Panc1 (cell line): ENCODE measurements around the gene GALNT10. TPM values are rescaled to one million over a fixed set of nuclear protein-coding genes. Genes with fewer than 3 reads are reported as not detected.

Experiments used
- ATAC-seq: fragments of 200-7000 bp; cut with Tn5 transposase; 2 replicates; pipeline ENCODE4 v1.9.1; 2020; ENCODE audit warnings: mild to moderate bottlenecking, moderate library complexity
- BruUV-seq: library from RNA; stranded (reverse); fragments of 400-500 nt; replicated peaks from 2 replicates; lab custom pipeline; 2021; lab: Mats Ljungman, UMichigan
- CTCF ChIA-PET: fragments of 300-600 bp; sonication (Branson Sonifier 250); formaldehyde crosslinking; loops from one replicate; lab custom pipeline; 2022; ENCODE audit warnings: antibody characterized with exemption; lab: Charles Lee
- POLR2A ChIA-PET: fragments of 300-600 bp; sonication (Branson Sonifier 250); formaldehyde crosslinking; loops from one replicate; lab custom pipeline; 2022; ENCODE audit warnings: antibody characterized with exemption; lab: Charles Lee
- DNase-seq: peaks from one replicate; pipeline ENCODE4 v3.0.0-alpha.2; 2010; ENCODE audit warnings: low read depth, low spot score
- H3K27ac ChIP-seq: 2 replicates; pipeline ENCODE4 v1.5.1; 2011; ENCODE audit warnings: mild to moderate bottlenecking, low read length, inconsistent platforms
- H3K27me3 ChIP-seq: fragments of 200-500 bp; sonication (Bioruptor generic); 2 replicates; pipeline ENCODE4 v1.6.0; 2014; ENCODE audit warnings: low read length, inconsistent platforms; ENCODE audit not compliant: control insufficient read depth, insufficient read depth
- H3K36me3 ChIP-seq: fragments of 200-500 bp; sonication (Bioruptor generic); 2 replicates; pipeline ENCODE4 v1.5.1; 2014; ENCODE audit warnings: inconsistent platforms, mild to moderate bottlenecking, low read length, moderate library complexity; ENCODE audit not compliant: control insufficient read depth, insufficient read depth
- H3K4me1 ChIP-seq: 2 replicates; pipeline ENCODE4 v1.5.1; 2011; ENCODE audit warnings: inconsistent platforms, mild to moderate bottlenecking, low read length, moderate library complexity; ENCODE audit not compliant: control insufficient read depth, insufficient read depth
- H3K4me3 ChIP-seq, 2 experiments: 2 replicates each; pipeline ENCODE4 v1.5.1; 2011 to 2012; ENCODE audit warnings: low read depth in 2 of 2, low read length in 2 of 2, mild to moderate bottlenecking in 2 of 2, inconsistent platforms in 1 of 2, moderate library complexity in 1 of 2
- H3K9me3 ChIP-seq: fragments of 200-500 bp; sonication (Bioruptor generic); 2 replicates; pipeline ENCODE4 v1.5.1; 2014; ENCODE audit warnings: low read depth, mild to moderate bottlenecking, inconsistent platforms, low read length, moderate library complexity; ENCODE audit not compliant: control insufficient read depth, insufficient read depth
- POLR2AphosphoS5 ChIP-seq: IDR thresholded peaks from 2 replicates; pipeline ENCODE4 v1.6.1; 2012; ENCODE audit warnings: mild to moderate bottlenecking, low read depth, low read length, moderate library complexity
- SIN3A ChIP-seq: IDR thresholded peaks from 2 replicates; pipeline ENCODE4 v1.6.1; 2012; ENCODE audit warnings: low read depth, mild to moderate bottlenecking, low read length, moderate library complexity, borderline replicate concordance; ENCODE audit not compliant: insufficient read depth
- TCF7L2 ChIP-seq: IDR thresholded peaks from 2 replicates; pipeline ENCODE4 v1.6.1; 2011; ENCODE audit warnings: mild to moderate bottlenecking, low read depth, low read length, inconsistent platforms
- in situ Hi-C: cut with HindIII; loops from 2 replicates; pipeline ENCODE4 v1.10.0; 2016; ENCODE audit warnings: low sequenced_read_pairs, low pct_unique_long_range_greater_than_20kb
- intact Hi-C: fragments of 100-400 bp; cut with micrococcal nuclease; formaldehyde crosslinking; loops from one replicate; pipeline ENCODE4 v1.10.0; 2022; ENCODE audit not compliant: unreplicated experiment
- total RNA-seq: library from RNA; stranded (reverse); gene quantifications from one replicate; pipeline ENCODE4 v1.2.1, GENCODE V29; 2021; ENCODE audit not compliant: unreplicated experiment
- TF ChIP-seq, protein P1 (sequence below): fragments of 450-650 bp; IDR thresholded peaks from 2 replicates; pipeline ENCODE4 v1.5.1; 2017; ENCODE audit warnings: mild to moderate bottlenecking
- TF ChIP-seq, protein P2 (sequence below), 2 experiments: IDR thresholded peaks; 2 replicates each; pipeline ENCODE4 v1.6.1; 2011 to 2012; ENCODE audit warnings: low read depth in 2 of 2, control low read depth in 1 of 2, low read length in 1 of 2, mild to moderate bottlenecking in 1 of 2, moderate library complexity in 1 of 2; ENCODE audit not compliant: insufficient read depth in 1 of 2

The GALNT10 gene
- total RNA-seq, 1 experiment from 2014 or later, result 50.5 TPM

DNA sequence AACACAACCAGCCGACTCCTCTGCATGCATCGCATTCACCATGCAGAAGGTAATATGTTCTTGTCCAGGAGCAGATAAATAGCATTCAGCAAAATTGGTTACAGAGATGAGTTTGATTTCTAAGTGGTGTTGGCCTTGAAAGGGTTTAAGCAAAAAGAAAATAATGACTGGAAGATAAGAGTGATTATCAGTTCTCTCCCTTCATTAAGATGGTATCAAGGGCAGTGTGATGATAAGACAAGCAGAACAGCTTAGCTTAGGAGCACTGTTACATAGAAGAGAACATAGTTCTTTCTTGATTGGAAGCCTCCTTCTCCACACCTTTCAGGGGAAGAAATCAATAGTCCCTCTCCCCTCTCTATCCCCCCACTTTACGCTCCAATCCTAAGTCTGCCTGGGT, 121.5 kb downstream of the GALNT10 start:
- TF ChIP-seq, protein P1, sequence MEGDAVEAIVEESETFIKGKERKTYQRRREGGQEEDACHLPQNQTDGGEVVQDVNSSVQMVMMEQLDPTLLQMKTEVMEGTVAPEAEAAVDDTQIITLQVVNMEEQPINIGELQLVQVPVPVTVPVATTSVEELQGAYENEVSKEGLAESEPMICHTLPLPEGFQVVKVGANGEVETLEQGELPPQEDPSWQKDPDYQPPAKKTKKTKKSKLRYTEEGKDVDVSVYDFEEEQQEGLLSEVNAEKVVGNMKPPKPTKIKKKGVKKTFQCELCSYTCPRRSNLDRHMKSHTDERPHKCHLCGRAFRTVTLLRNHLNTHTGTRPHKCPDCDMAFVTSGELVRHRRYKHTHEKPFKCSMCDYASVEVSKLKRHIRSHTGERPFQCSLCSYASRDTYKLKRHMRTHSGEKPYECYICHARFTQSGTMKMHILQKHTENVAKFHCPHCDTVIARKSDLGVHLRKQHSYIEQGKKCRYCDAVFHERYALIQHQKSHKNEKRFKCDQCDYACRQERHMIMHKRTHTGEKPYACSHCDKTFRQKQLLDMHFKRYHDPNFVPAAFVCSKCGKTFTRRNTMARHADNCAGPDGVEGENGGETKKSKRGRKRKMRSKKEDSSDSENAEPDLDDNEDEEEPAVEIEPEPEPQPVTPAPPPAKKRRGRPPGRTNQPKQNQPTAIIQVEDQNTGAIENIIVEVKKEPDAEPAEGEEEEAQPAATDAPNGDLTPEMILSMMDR, result no peak
- TF ChIP-seq, protein P2, sequence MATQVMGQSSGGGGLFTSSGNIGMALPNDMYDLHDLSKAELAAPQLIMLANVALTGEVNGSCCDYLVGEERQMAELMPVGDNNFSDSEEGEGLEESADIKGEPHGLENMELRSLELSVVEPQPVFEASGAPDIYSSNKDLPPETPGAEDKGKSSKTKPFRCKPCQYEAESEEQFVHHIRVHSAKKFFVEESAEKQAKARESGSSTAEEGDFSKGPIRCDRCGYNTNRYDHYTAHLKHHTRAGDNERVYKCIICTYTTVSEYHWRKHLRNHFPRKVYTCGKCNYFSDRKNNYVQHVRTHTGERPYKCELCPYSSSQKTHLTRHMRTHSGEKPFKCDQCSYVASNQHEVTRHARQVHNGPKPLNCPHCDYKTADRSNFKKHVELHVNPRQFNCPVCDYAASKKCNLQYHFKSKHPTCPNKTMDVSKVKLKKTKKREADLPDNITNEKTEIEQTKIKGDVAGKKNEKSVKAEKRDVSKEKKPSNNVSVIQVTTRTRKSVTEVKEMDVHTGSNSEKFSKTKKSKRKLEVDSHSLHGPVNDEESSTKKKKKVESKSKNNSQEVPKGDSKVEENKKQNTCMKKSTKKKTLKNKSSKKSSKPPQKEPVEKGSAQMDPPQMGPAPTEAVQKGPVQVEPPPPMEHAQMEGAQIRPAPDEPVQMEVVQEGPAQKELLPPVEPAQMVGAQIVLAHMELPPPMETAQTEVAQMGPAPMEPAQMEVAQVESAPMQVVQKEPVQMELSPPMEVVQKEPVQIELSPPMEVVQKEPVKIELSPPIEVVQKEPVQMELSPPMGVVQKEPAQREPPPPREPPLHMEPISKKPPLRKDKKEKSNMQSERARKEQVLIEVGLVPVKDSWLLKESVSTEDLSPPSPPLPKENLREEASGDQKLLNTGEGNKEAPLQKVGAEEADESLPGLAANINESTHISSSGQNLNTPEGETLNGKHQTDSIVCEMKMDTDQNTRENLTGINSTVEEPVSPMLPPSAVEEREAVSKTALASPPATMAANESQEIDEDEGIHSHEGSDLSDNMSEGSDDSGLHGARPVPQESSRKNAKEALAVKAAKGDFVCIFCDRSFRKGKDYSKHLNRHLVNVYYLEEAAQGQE (IDR thresholded peaks at IDR 0.05; ENCODE audit: insufficient read depth in 1 of 2, low read depth in 2 of 2, low read length in 1 of 2), result no peak
- no peak for TF ChIP-seq POLR2AphosphoS5
- no peak for TF ChIP-seq SIN3A
- no peak for TF ChIP-seq TCF7L2
- Histone ChIP-seq H3K27ac (no peak overlapping the region), H3K36me3 (no peaks in the 10 kb centered on the region), H3K27me3 (no peaks in the 10 kb centered on the region), H3K4me1 (peaks cover 7% of the 10 kb centered on the region), H3K4me3 (no peak overlapping the region), H3K9me3 (no peaks in the 10 kb centered on the region)
- CTCF ChIA-PET, result interaction anchor here (0.5 kb wide), 1 partner anchor 649 kb away, joined by 4 read pairs; no protein-coding TSS in a partner anchor
- POLR2A ChIA-PET, result no interaction called here
- ATAC-seq, result no peak
- BruUV-seq, result no TSS peak
- in situ Hi-C loops, result no loop called here
- intact Hi-C loops, result no loop called here
- DNase-seq, result no peak

DNA sequence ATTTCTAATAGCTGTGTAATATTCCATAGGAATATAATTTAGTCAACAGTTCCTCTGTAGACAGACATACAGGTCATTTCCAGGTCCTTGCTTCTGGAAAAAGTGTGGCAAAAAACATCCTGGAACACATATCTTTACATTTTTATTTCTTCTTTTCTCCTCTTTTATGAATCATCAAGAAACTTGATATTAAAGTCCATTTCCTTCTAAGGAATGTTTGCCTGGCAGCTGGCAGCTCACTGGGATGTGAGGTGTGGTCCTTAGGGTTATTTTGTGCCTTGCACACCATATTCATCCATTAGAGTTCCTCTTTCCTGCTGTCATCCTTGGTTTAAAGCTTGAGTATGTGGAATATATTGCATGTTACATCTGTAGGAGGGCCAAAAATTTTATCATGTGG, 122.0 kb downstream of the GALNT10 start:
- H3K9me3 ChIP-seq, result no peaks in the 10 kb centered on the region
- H3K4me1 ChIP-seq, result peaks cover 7% of the 10 kb centered on the region
- H3K36me3 ChIP-seq, result no peaks in the 10 kb centered on the region
- DNase-seq, result no peak
- POLR2A ChIA-PET, result no interaction called here
- H3K27me3 ChIP-seq, result no peaks in the 10 kb centered on the region
- no peak overlapping the region for H3K4me3 ChIP-seq
- in situ Hi-C loops, result no loop called here
- TF ChIP-seq, protein P1, result no peak
- TF ChIP-seq POLR2AphosphoS5, result no peak
- no peak for TF ChIP-seq TCF7L2
- TF ChIP-seq, protein P2 (IDR thresholded peaks at IDR 0.05; ENCODE audit: insufficient read depth in 1 of 2, low read depth in 2 of 2, low read length in 1 of 2), result no peak
- TF ChIP-seq SIN3A, result no peak
- BruUV-seq, result no TSS peak
- intact Hi-C loops, result no loop called here
- no peak overlapping the region for H3K27ac ChIP-seq
- no peak for ATAC-seq
- CTCF ChIA-PET, result no interaction called here
